Heart left ventricle (tissue), 16 donors: ENCODE results near the gene IGF1R. TPM values are rescaled to one million over a fixed set of nuclear protein-coding genes. Genes with fewer than 3 reads are reported as not detected.

ENCODE experiments used
- ATAC-seq, 4 donors: fragments of 200-7000 bp; cut with Tn5 transposase; one replicate each; pipeline ENCODE4 v1.9.1; 2020 to 2022; ENCODE audit warnings: moderate library complexity in 4 of 4, mild to moderate bottlenecking in 3 of 4, moderate number of reproducible peaks in 1 of 4
- DNase-seq, 5 donors: peaks; one replicate each; pipeline ENCODE4 v3.0.0-alpha.2; 2020
- H3K27ac ChIP-seq, 12 donors: fragments of 200-600 bp; sonication (generic) in 4 of 12; one replicate each; pipeline versions ENCODE4 v1.5.0 to v1.8.0; 2016 to 2022; ENCODE audit warnings: mild to moderate bottlenecking in 2 of 12
- H3K27me3 ChIP-seq, 9 donors: fragments of 200-600 bp; sonication (generic) in 2 of 9; one replicate each; pipeline versions ENCODE4 v1.5.1 to v1.8.0; 2016 to 2022; ENCODE audit warnings: mild to moderate bottlenecking in 3 of 9
- H3K36me3 ChIP-seq, 9 donors: fragments of 200-600 bp; sonication (generic) in 2 of 9; one replicate each; pipeline versions ENCODE4 v1.5.0 to v1.8.0; 2018 to 2022; ENCODE audit warnings: mild to moderate bottlenecking in 2 of 9
- H3K4me1 ChIP-seq, 12 donors: fragments of 200-600 bp; sonication (generic) in 4 of 12; one replicate each; pipeline versions ENCODE4 v1.5.0 to v1.8.0; 2016 to 2022; ENCODE audit warnings: mild to moderate bottlenecking in 3 of 12
- H3K4me3 ChIP-seq, 12 donors: fragments of 200-600 bp; sonication (generic) in 4 of 12; one replicate each; pipeline versions ENCODE4 v1.5.0 to v1.8.0; 2017 to 2022; ENCODE audit warnings: mild to moderate bottlenecking in 9 of 12, moderate library complexity in 4 of 12
- H3K9me3 ChIP-seq, 12 donors: fragments of 200-600 bp; sonication (generic) in 4 of 12; one replicate each; pipeline versions ENCODE4 v1.5.0 to v1.8.0; 2016 to 2022; ENCODE audit warnings: mild to moderate bottlenecking in 1 of 12
- POLR2A ChIP-seq, 2 donors: fragments of 450-650 bp; IDR thresholded peaks; one replicate each; pipeline ENCODE4 v1.6.1; 2017; ENCODE audit warnings: antibody characterized with exemption in 2 of 2, mild to moderate bottlenecking in 2 of 2, moderate library complexity in 2 of 2
- WGBS, 4 donors: extraction: QIAGEN DNeasy Blood & Tissue Kit in 2 of 4; methylation state at CpG; one replicate each; pipeline versions ENCODE4 v1.1.5 to v1.1.7; 2013 to 2018; 5-methylcytosine and 5-hydroxymethylcytosine counted together
- intact Hi-C, 10 donors: fragments of 100-400 bp; cut with DNase I; formaldehyde crosslinking; loops; one replicate each; pipeline versions ENCODE4 v1.11.1 to v1.14.2; 2022
- polyA plus RNA-seq, 2 donors: library from polyadenylated mRNA; stranded (reverse); fragments of 200-250 nt; gene quantifications; one replicate each; pipeline ENCODE4 v1.2.3, GENCODE V29; 2013
- total RNA-seq, 9 donors: library from RNA; depleted of rRNA in 2 of 9; stranded (reverse); fragments of >200 nt in 2 of 9; fragmentation: NEBNext Ultra II Directional in 3 of 9; extraction: Animal tissue kit (Norgen Biotek cat#: 25700) in 3 of 9; gene quantifications; one replicate each; pipeline versions ENCODE4 v1.1.0 to v1.2.4, GENCODE V29; 2016 to 2023
- TF ChIP-seq, protein P1 (sequence below), 12 donors: fragments of 200-600 bp; sonication (generic) in 4 of 12; IDR thresholded peaks; one replicate each; pipeline versions ENCODE4 v1.5.0 to v1.8.0; 2018 to 2022; ENCODE audit warnings: antibody characterized with exemption in 12 of 12, mild to moderate bottlenecking in 5 of 12
- donor health status: ischemic (EF 13 %, LVEDD 7.1; RV severe dilation, severe dysfunction).
- donor health status: healthy with polysubstance abuse.
- donor health status: DM: no; HTN: yes; CAD: no.
- donor health status: DM: no; HTN: no; CAD: no.
- donor health status: ischemic (EF 25% LVEDD 6.9; RV normal size, moderate dysfunction).
- donor health status: ischemic (EF 25% LVEDD 5.7; RV mildly dilated, moderate dysfunction).
- donor health status: healthy.
- donor health status: DM: yes; HTN: yes; CAD: no.
- donor health status: ischemic (EF 35%, LVEDD 5.7; RV mildly dilated, moderate dysfunction).
- donor health status: nonischemic (EF 11% LVEDD 7.7; RV severe dilation, severe dysfunction).
- donor health status: DM: yes; HTN: yes; CAD: no.
- donor health status: PGD.
- donor health status: ischemic (EF 29% LVEDD 5.4; RV normal size, mild dysfunction).
- donor health status: nonischemic (EF 23%, LVEDD 6.1; RV moderate dilation, normal function).

IGF1R gene
- total and polyA plus RNA-seq, 11 donors: 7.4 to 93.1 (median 40.5) TPM

DNA sequence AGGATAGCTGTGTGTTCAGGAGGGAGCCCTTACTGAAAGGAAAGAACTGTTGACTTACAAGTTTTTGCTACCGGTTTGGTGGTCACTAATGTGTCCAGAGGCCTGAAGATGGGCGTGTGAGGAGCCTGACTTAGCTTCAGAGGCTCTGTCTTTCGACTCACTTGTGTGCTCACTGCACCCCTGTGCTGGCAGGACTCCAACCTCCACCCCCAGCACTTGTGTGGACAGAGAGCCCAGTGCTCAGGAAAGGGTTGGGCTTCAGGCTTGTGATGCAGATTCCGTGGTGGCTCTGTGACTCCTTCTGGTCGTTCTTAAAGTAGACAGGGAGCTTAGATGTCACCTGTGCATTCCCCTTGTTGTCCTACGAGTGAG is 258.4 kb downstream of the IGF1R start:
- no peak for TF ChIP-seq POLR2A (IDR thresholded peaks at IDR 0.05)
- TF ChIP-seq, protein P1, sequence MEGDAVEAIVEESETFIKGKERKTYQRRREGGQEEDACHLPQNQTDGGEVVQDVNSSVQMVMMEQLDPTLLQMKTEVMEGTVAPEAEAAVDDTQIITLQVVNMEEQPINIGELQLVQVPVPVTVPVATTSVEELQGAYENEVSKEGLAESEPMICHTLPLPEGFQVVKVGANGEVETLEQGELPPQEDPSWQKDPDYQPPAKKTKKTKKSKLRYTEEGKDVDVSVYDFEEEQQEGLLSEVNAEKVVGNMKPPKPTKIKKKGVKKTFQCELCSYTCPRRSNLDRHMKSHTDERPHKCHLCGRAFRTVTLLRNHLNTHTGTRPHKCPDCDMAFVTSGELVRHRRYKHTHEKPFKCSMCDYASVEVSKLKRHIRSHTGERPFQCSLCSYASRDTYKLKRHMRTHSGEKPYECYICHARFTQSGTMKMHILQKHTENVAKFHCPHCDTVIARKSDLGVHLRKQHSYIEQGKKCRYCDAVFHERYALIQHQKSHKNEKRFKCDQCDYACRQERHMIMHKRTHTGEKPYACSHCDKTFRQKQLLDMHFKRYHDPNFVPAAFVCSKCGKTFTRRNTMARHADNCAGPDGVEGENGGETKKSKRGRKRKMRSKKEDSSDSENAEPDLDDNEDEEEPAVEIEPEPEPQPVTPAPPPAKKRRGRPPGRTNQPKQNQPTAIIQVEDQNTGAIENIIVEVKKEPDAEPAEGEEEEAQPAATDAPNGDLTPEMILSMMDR (IDR thresholded peaks at IDR 0.05): no peak
- peaks cover 0 to 47% (median 25%) of the 10 kb centered on the region in 12 donors for H3K4me1 ChIP-seq
- no peaks in the 10 kb centered on the region for H3K27me3 ChIP-seq
- intact Hi-C loops: loop anchor here in 1 of 10 donors (10.0 kb wide), 1 partner anchor 392 kb away; no protein-coding TSS in a partner anchor
- H3K36me3 ChIP-seq: peaks cover 0 to 47% (median 8%) of the 10 kb centered on the region in 9 donors
- no peaks in the 10 kb centered on the region for H3K9me3 ChIP-seq
- 20 to 36% (median 28%) methylated on average over 6 of the region's 6 CpGs for WGBS, 4 donors
- no peak overlapping the region for H3K4me3 ChIP-seq
- DNase-seq (peak in 4 of 5 donors; percentile 43 to 74 (median 54)), ATAC-seq (peak in 3 of 4 donors; percentile 37 to 54 (median 50))
- peak overlapping the region in 7 of 12 donors; percentile 11 to 64 (median 56) for H3K27ac ChIP-seq

- no peak for DNase-seq
- intact Hi-C loops: loop anchor here in 1 of 10 donors (10.0 kb wide), 1 partner anchor 393 kb away; no protein-coding TSS in a partner anchor
- Histone ChIP-seq H3K27me3 (no peaks in the 10 kb centered on the region), H3K9me3 (no peaks in the 10 kb centered on the region), H3K27ac (peak overlapping the region in 2 of 12 donors; percentile 60 to 64), H3K4me3 (no peak overlapping the region), H3K36me3 (peaks cover 0 to 60% (median 19%) of the 10 kb centered on the region in 9 donors), H3K4me1 (peaks cover 0 to 47% (median 25%) of the 10 kb centered on the region in 12 donors)
- TF ChIP-seq POLR2A (IDR thresholded peaks at IDR 0.05): no peak
- TF ChIP-seq, protein P1 (IDR thresholded peaks at IDR 0.05): no peak
- 78 to 91% (median 88%) methylated on average over 4 of the region's 4 CpGs for WGBS, 4 donors
- ATAC-seq: no peak
Observed at GRCh38 chr15:98907927-98908471, 259.7 kb downstream of the IGF1R start.

DNA sequence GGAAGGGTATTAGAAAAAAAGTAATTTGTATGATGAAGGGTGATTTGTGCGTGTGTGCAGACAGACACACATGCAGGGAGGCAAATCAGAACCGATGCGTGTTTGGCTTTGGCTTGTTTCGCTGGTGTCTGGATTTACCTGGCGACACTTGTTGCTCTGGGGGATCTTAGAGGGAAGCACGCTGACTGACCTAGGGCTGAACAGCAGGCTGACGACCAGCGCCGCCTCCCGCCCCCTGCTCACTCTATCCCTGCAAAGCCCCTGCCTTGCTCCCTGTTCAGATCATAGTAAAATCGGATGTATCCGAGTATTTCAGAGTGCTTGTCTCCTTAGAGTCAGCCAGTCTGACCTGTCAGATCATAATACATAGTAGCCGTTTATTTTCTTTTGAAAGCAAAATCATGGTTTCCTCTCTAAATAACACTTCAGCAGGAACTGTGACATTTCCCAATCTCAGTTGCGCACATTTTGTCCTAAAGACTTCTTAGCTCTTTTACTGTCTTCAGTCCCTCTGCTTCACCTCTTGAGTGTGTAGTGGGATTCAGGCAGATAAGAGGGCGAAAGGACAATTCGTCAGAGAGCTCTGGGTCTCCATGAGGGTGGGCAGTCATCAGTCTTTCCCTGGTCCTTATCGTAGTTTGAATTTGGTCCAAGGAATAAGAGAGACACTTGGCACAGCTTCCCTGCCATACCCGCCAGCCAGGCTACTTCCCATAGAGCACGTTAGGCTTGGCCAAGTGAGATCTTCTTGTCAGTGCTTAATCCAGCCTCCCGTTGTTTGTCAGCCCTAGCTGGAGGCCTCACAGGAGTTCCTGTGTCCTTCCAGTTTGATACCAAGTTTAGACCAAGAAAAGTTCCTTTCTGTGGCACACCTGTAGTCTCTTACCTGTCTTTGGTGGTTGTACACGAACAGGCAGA is 261.9 kb downstream of the IGF1R start:
- intact Hi-C loops: loop anchor here in 2 of 10 donors (10.0 kb wide), 3 partner anchors 145 to 465 kb away; no protein-coding TSS in a partner anchor
- WGBS, 4 donors: 72 to 82% (median 73%) methylated on average over 21 of the region's 21 CpGs
- Histone ChIP-seq H3K36me3 (peaks cover 0 to 76% (median 38%) of the 10 kb centered on the region in 9 donors), H3K9me3 (no peaks in the 10 kb centered on the region), H3K4me3 (no peak overlapping the region), H3K27me3 (no peaks in the 10 kb centered on the region), H3K27ac (peak overlapping the region in 11 of 12 donors; percentile 22 to 78 (median 57)), H3K4me1 (peaks cover 0 to 60% (median 29%) of the 10 kb centered on the region in 12 donors)
- no peak for TF ChIP-seq POLR2A (IDR thresholded peaks at IDR 0.05)
- TF ChIP-seq, protein P1 (IDR thresholded peaks at IDR 0.05): no peak
- DNase-seq: peak in 4 of 5 donors; percentile 34 to 70 (median 46)
- ATAC-seq: peak; percentile 59 to 83 (median 78)

DNA sequence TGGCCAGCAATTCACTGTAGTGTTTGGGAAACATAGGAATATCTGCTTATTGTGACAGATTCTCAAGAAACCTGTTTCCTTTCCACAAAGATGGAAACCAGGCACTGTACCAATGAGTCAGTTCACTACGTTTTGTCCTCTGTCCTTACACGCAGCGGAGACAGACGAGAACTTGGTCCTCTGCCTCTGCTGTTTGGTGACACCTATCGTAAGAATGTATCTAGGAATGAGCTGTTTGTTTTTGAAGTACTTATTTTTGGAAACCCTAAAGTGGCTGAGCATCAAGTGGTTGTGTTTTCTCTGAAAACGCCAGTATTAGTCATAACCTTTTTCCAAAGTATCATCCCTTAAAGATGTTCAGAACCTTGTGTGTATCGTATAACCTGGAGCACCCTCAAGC is 266.3 kb downstream of the IGF1R start:
- DNase-seq: no peak
- 55 to 78% (median 67%) methylated on average over 7 of the region's 7 CpGs for WGBS, 4 donors
- H3K27ac ChIP-seq: peak overlapping the region in 1 of 12 donors; percentile 25
- no peak for ATAC-seq
- H3K27me3 ChIP-seq: no peaks in the 10 kb centered on the region
- H3K4me1 ChIP-seq: peaks cover 0 to 43% (median 15%) of the 10 kb centered on the region in 12 donors
- H3K9me3 ChIP-seq: no peaks in the 10 kb centered on the region
- peaks cover 0 to 98% (median 70%) of the 10 kb centered on the region in 9 donors for H3K36me3 ChIP-seq
- no peak overlapping the region for H3K4me3 ChIP-seq
- no peak for TF ChIP-seq POLR2A (IDR thresholded peaks at IDR 0.05)
- TF ChIP-seq, protein P1 (IDR thresholded peaks at IDR 0.05): no peak
- intact Hi-C loops: loop anchor here in 2 of 10 donors (10.0 kb wide), 2 partner anchors 140 to 470 kb away; no protein-coding TSS in a partner anchor
